Neural progenitor cell (in vitro differentiated cells): ENCODE measurements around the gene NIPAL3.
"Not testable (repeated sequence)": the region's sequence is repeated elsewhere in the genome, so short reads cannot be mapped to it uniquely, and the experiment has no call there.

Source experiments
- EZH2 ChIP-seq: fragments of 200-600 bp; sonication (generic); IDR thresholded peaks from 2 replicates; pipeline ENCODE4 v1.6.1; 2017; ENCODE audit warnings: antibody characterized with exemption, mild to moderate bottlenecking, moderate library complexity
- TF ChIP-seq, protein P1 (sequence below): fragments of 200-600 bp; sonication (generic); IDR thresholded peaks from 2 replicates; pipeline ENCODE4 v1.5.1; 2017; ENCODE audit warnings: antibody characterized with exemption, mild to moderate bottlenecking

DNA sequence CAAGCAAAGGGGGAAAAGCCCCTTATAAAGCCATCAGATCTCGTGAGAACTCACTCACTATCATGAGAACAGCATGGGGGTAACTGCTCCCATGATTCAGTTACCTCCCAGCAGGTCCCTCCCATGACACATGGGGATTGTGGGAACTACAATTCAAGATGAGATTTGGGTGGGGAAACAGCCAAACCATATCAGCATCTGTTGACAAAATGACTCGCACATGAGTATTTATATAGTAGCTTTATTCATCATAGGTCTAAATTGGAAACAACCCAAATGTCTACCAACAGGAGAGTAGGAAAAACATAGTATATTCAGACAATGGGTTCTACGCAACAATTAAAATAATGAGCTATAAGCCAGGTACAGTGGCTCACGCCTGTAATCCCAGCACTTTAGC, 46.5 kb downstream of the NIPAL3 start:
- TF ChIP-seq, protein P1, sequence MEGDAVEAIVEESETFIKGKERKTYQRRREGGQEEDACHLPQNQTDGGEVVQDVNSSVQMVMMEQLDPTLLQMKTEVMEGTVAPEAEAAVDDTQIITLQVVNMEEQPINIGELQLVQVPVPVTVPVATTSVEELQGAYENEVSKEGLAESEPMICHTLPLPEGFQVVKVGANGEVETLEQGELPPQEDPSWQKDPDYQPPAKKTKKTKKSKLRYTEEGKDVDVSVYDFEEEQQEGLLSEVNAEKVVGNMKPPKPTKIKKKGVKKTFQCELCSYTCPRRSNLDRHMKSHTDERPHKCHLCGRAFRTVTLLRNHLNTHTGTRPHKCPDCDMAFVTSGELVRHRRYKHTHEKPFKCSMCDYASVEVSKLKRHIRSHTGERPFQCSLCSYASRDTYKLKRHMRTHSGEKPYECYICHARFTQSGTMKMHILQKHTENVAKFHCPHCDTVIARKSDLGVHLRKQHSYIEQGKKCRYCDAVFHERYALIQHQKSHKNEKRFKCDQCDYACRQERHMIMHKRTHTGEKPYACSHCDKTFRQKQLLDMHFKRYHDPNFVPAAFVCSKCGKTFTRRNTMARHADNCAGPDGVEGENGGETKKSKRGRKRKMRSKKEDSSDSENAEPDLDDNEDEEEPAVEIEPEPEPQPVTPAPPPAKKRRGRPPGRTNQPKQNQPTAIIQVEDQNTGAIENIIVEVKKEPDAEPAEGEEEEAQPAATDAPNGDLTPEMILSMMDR: not testable (repeated sequence)
- TF ChIP-seq EZH2: not testable (repeated sequence)
